ENCODE data around the gene STXBP5. TPM values are rescaled to one million over a fixed set of nuclear protein-coding genes. Genes with fewer than 3 reads are reported as not detected.

The STXBP5 gene
- total RNA-seq, 1 experiment from 2014 or later, result 11.6 TPM

GRCh38 chr6:147416622-147417021, 212.4 kb downstream of the STXBP5 start:
- Histone ChIP-seq H4K8ac (replicated peaks; ENCODE audit: insufficient read length, low read depth, low read length) (no peak overlapping the region), H4K5ac (ENCODE audit: insufficient read length, low read depth, low read length) (no peak overlapping the region), H3K14ac (ENCODE audit: insufficient read depth, low read length) (no peak overlapping the region), H3K23me2 (ENCODE audit: insufficient read length, low read depth, low read length, poor library complexity, severe bottlenecking) (no peaks in the 10 kb centered on the region), H3K79me2 (ENCODE audit: insufficient read depth, low read length) (no peaks in the 10 kb centered on the region), H3K9me3 (ENCODE audit: control insufficient read depth, low read depth, low read length) (no peaks in the 10 kb centered on the region), H3K23ac (ENCODE audit: insufficient read length, low read depth, low read length) (no peak overlapping the region), H4K20me1 (ENCODE audit: control insufficient read depth, insufficient read depth, insufficient read length) (no peaks in the 10 kb centered on the region), H3K56ac (ENCODE audit: insufficient read length, low read depth, low read length) (no peak overlapping the region), H3K18ac (ENCODE audit: insufficient read length, low read depth, low read length) (no peak overlapping the region), H3K27ac (ENCODE audit: insufficient read length, low read depth, low read length) (no peak overlapping the region), H2AK5ac (ENCODE audit: insufficient read length, low read length) (no peak overlapping the region), H3K9ac (ENCODE audit: extremely low read depth, insufficient read length, low read length) (no peak overlapping the region), H3T11ph (ENCODE audit: low read length) (no peak overlapping the region), H3K4me2 (ENCODE audit: insufficient read depth, insufficient read length, low read length) (no peak overlapping the region), H2AFZ (ENCODE audit: low read length) (no peak overlapping the region), H3K27me3 (ENCODE audit: insufficient read depth, low read length) (no peaks in the 10 kb centered on the region), H2BK20ac (ENCODE audit: low read depth, low read length, poor library complexity, severe bottlenecking) (no peak overlapping the region), H4K91ac (ENCODE audit: insufficient read length, low read depth, low read length) (no peak overlapping the region), H3K4ac (ENCODE audit: low read depth, low read length) (no peak overlapping the region), H2BK15ac (ENCODE audit: low read depth, low read length) (no peak overlapping the region), H3K79me1 (ENCODE audit: insufficient read depth, low read depth, low read length, poor library complexity, severe bottlenecking) (no peaks in the 10 kb centered on the region), H2BK120ac (ENCODE audit: low read depth, low read length, poor library complexity, severe bottlenecking) (no peak overlapping the region), H2BK12ac (ENCODE audit: insufficient read length, low read depth, low read length) (no peak overlapping the region), H2BK5ac (ENCODE audit: insufficient read length, low read length) (no peak overlapping the region), H3K4me1 (ENCODE audit: insufficient read depth, low read length) (0 out of 2 replicates have a peak, but pooled peaks cover 3% of the 10 kb centered on the region)
- DNase-seq, result no peak
- Mint-ChIP-seq H3K27me3 (ENCODE audit: low read depth) (peaks cover 5% of the 10 kb centered on the region; the same call in 1 of the 2 replicates), H3K9me3 (no peaks in the 10 kb centered on the region), H3K36me3 (ENCODE audit: insufficient read depth in 1 of 3, low read depth in 3 of 3) (no peaks in the 10 kb centered on the region), H3K4me1 (peaks cover 0 to 6% of the 10 kb centered on the region in 2 experiments; a peak in 1 of 4 replicates), H3K27ac (no peak overlapping the region), H3K4me3 (no peak overlapping the region)
- no CpG with 5 or more reads among the region's 4 CpGs for WGBS (ENCODE audit: extremely low coverage, insufficient read length, low lambda C conversion rate)
- TF ChIP-seq CTCF (conservative IDR thresholded peaks at IDR 0.05), result no peak

Measured in H9 (cell line).